HG03565 (cell line): ENCODE results near the gene TMEM237.
A peak's percentile ranks its signal among the peaks of the same experiment; 100 is the strongest.

Experiments used
- ATAC-seq: cut with Tn5 transposase; IDR thresholded peaks from one replicate; pipeline ENCODE4 v1.9.1; 2021; ENCODE audit warnings: mild to moderate bottlenecking, moderate library complexity; ENCODE audit not compliant: unreplicated experiment

Gene TMEM237

DNA sequence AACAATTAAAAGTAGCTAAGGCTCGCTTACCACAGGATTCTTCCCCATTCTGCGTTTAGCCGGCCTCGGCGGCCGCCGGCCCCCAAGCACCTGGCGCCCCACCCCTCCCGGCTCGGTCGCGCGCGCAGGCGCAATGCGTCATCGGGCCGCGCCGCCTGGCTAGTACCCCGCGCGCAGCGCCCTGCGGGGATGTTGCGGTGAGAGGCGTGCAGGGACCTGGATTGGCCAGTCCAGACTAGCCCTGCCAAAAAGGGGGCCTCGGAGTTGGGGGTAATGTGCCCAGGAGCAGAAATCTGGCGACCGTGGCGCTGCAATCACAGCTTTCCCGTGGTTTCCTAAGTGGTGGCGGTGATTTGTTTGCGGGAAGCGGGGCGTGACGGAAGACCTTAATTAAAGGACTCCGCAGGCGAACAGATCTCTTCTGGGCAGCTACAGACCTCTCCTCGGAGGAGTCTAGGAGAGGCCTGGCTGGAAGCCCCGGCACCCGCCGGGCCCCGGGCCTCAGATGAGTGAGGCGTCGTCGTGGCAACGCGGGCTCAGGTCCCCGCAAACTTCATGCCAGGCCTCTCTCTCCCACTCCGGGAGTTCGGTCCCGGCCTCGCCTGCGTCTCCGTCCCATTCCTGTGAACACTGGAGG, 606 bp downstream of the TMEM237 start:
- ATAC-seq: peak; percentile 65

DNA sequence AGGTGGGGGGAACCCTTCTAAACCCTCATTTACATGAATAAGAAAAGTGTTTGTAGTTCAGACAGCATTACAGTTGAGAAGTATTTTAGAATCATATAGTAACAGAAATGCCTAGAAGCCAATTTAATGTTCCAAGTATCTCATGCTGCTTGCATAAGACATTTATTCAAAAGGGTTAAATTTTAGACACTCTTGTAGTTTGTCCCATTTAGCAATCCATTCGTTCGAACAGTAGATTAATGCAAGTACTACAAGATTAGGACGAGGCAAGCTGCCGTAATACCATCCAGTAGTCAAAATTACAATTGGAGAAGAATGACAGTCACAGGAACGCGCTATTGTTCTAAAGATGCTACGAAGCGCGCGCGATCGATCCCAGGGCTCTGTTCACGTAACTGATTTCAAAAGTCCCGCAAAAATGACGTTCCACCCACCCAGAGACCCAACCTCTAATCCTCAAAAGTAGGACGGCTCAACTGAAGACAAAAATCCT, 1.2 kb downstream of the TMEM237 start:
- peak; percentile 11 for ATAC-seq

DNA sequence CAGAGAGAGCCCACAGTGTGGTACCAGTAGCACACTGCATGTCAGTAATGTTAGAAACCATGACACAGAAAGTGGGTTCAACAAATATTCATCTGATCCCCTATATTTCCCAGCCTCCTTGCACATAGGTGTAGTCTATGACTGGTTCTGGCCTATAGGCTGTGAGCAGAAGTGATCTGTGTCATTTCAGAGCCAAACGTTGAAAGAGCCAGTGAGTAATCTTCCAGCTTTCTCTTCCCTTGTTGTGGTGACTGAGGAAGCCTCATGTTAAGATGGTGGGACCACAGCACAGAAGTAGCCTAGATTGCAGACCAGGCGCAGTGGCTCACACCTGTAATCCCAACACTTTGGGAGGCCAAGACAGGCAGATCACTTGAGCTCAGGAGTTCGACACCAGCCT, 4.1 kb downstream of the TMEM237 start:
- no peak for ATAC-seq

DNA sequence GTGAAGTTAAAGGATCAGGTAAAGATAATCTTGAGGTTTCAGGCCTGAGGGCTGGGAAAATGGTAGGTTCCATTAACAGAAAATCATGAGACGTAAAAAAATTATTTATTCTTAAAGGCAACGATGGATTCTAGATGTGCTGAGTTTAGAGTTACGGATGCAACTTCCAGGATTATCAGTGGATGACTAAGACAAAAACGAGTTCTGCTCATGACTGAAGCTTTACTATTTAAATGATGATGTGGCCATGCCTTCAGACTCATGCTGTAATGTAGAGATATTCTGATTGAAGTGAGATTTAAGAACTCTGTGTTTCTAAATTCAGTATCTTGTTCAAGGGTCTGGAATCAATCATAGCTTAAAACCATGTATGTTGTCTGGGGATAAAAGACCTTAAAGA, 5.0 kb downstream of the TMEM237 start:
- ATAC-seq: no peak

DNA sequence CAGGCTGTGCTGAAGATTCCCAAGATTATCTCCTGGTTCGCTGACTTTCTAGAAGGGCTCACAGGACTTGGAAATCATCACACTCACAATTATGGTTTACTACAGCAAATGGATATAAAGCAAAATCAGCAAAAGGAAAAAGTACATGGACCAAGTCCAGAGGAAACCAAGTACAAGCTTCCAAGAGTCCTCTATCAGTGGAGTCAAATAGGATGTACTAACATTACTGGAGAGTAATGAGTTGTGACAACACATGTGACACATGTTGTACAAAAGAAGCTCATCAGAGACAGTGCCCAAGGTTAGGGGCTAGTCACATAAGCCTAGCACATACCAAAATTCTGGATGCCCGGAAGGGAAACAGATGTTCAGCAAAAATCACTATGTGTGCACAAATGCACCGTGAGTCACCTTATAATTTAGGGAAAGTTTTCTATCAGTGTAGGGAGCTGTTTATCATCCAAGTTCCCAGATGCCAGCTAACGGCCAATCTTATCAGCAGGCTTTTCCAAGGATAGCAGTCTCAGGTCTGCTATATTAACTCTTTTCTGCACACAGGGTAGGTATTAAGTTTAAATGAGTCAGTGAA, 9.5 kb downstream of the TMEM237 start:
- no peak for ATAC-seq

DNA sequence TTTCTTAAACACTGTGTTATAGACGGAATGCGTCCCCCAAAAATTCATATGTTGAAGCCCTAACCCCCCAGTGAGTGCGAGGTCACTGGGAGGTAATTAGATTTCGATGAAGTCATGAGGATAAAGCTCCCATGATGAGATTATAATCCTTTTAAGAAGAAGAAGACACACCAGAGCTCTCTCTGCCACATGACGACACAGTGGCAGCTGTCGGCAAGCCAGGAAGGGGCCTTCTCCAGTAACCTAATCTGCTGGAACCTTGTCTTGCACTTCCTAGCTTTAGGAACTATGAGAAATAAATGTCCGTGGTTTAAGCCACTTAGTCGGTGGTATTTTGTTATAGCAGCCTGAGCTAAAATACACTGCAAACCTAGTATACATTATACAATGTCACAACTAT, 12.3 kb downstream of the TMEM237 start:
- no peak for ATAC-seq

DNA sequence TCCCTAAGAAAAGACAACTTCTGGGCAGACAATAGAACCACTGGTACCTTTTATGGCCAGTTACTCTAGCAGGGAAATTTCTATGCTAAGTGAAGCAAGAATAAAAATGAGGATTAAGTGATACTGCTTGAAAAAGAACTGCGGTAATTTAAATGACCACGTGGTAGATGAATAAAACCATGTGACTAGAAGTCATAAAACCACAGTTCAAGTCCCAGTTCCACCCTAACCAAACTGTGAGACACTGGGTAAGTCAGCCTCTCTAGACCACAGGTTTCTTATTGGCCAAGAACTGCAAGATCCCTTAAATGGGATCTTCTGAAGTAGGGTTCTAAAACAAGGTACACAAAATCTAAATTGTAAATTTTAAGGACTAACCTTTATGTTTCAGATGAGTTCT, 12.7 kb downstream of the TMEM237 start:
- ATAC-seq: no peak

DNA sequence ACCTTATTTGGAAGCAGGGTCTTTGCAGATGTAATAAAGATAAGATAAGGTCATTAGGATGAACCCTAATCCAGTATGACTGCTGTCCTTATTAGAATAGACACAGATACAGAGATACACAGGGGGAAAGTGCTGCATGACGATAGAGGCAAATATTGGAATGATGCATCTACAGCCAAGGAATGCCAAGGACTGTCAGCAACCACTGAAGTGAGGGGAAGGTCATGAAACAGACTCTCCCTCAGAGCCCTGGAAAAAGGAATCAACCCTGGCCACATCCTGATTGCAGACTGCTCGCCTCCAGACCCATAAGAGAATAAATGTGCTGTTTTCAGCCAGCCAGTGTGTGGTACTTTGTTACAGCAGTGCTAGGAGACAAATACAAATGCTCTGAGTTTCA, 14.8 kb downstream of the TMEM237 start:
- ATAC-seq: no peak

DNA sequence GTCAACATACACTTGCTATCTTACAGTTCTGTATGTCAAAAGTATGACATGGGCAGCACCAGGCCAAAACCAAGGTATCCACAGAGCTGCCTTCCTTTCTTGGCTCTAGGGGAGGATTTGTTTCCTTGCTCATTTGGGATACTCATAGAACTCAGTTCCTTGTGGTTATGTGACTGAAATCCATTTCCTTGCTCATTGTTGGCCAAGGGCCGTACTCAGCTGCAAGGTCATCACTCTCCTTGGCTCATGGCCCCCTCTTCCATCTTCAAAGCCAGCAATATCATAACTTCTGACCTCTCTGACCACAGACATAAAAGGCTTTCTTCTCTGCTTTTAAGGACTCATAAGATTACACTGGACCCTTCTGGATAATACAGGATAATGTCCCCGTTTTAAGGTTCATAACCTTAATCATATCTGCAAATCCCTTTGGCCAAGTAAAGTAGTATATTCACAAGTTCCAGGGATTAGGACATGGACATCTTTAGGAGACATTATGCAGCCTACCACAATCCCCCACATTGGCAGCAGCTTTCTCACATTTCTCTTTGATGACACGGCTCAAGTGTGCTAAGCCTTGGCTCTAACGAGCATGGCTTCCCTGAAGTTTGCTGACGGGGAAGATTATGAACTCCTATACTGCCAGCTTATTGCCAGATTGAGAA, 20.9 kb downstream of the TMEM237 start:
- ATAC-seq: no peak

DNA sequence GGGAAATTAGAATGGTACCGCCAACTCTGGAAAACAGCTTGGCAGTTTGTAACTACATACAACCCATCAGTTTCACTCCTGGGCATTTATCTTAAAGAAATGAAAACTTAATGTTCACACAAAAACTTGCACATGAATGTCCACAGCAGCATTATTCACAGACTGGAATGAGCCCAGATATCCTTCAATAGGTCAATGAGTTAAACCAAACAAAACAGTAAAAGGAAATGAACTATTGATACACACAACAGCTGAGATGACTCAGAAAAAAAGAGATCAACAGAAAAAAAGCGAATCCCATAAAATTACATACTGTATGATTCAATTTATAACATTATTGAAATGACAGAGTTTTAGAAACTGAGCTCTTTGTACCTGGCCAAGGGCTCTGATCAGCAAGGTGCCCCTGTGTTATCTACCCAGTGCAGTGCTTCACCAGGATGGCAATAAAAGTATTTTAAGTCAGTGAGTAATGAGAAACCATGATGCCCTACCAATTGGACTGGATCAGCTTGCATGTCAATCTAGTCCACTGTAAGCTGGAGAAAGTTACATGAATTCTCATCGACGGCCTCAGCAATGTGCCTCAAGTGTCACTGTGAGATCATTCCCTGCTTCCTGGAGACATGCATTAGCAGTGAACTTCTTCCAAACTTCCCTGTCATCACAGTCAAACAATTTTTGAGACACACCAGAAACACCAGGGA, 21.9 kb downstream of the TMEM237 start:
- no peak for ATAC-seq

DNA sequence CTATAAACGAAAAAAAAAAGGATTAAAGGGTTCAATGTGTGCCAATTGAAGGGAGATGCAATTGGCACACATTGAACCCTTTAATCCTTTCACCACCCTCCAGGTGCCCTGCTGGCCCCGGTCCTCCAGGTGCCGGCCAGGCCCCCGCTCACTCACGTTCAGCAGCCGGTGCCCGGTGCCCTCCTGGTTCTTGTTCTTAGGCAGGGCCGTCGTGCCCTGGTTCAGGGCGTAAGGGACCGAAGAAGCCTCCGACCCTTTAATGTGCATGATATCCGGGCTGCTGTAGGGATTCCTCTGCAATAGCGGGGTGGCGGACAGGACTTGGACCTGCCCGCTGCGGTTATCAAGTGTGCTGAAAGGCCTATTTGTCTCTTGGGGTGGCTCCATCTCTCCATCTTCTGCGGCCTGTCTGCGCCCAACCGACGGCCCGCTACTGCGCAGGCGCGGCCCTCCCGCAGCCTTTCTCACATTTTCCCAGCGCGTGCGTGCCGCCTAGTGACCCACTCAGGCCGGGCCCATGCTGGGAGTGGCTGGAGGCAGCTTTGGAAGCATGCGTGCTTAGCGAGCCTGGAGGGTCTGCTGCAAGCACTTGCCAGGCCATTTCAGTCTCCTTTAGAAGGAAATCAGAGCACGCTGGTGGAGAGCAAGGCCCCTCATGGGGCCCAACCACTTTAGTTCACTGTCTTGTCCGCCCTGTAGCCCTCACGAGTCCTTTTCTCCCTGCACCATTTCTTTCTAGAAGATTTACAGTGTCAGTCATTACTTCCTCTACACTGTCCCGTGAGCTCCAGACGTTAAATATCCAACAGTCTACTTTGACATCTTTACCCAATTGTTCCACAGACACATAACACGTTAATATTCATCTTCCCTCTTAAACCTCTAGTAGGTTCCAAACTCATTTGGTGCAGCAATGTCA, 24.3 kb downstream of the TMEM237 start:
- ATAC-seq: no peak

DNA sequence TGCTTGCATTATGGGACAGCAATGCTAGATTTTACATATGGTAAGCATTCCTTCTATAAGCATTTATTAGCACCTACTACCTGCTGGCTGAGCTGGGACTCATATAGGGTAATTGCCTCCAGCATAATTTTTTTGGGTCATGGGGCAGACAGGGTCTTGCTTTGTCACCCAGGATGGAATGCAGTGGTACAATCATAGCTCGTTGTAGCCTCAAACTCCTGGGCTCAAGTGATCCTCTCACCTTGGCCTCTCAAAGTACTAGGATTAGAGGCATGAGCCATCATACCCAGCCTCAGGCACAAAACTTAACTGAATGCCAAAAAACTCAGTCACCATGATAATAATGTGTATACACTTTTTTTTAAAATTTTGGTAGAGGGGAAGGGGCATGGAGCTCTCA, 35.3 kb downstream of the TMEM237 start:
- ATAC-seq: no peak

DNA sequence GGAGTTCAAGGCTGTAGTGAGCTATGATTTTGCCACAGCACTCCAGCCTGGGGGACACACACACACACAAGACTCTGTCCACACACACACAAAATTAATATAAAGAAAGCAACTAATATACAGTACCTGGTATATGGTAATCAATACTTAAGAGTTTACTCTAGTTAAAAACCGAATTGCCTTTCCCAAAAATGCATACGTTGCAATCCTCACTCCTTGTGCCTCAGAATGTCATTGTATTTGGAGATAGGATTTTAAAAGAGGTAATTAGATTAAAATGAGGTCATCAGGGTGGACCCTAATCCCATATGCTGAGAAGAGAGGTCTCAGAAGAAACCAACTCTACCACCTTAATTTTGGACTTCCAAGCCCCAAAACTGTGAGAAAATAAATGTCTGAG, 35.7 kb downstream of the TMEM237 start:
- ATAC-seq: no peak

DNA sequence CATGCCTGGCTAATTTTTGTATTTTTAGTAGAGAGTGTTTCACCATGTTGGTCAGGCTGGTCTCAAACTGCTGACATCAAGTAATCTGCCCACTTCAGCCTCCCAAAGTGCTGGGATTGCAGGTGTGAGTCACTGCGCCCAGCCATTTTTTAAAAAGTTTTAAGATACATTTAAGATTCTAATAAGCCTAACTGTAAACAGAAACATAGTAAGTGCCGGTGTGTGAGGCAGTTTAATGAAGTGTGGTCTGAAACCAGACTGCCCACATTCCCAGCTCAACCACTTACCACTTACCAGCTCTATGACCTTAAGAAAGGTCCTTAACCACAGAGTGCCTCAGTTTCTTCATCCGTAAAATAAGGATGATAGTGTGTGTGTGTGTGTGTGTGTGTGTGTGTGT, 42.4 kb downstream of the TMEM237 start:
- no peak for ATAC-seq

DNA sequence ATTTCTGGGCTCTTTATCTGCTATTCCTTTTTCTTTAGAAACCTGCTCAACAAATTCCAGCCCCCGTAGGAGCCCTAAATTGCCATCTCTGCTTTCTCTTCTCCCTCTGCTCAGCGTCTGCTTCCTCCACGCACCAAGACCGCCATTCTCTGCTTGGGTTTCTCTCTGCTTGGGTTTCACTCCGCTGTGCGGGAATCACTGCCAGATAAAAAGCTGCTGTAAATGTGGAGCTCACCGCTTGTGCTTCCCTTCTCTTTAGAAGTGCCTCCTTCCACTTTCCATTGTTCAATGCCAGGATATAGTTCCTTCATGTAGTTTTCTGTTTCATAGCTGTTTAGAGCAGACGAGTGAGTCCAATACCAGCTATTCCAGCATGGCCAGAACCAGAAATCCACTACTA, 45.9 kb downstream of the TMEM237 start:
- ATAC-seq: no peak

DNA sequence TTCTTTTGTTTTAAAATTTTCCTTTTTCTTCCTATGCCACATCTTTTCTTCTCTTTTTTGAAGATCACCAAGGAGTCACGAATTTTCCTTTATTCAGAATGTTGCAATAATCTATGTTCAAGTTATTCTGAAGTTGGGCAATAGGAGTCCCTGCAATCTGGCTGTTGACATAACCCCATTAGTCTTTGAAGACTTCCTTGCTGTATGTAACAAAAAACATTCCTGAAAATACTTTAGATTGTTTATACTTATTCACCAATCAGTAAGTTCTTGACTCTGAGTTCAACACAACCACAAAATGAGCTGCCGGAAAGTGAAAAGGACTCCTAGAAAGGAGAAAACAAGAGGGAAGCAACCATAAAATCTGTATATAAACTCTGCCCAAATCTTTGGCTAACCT, 62.8 kb downstream of the TMEM237 start:
- no peak for ATAC-seq

DNA sequence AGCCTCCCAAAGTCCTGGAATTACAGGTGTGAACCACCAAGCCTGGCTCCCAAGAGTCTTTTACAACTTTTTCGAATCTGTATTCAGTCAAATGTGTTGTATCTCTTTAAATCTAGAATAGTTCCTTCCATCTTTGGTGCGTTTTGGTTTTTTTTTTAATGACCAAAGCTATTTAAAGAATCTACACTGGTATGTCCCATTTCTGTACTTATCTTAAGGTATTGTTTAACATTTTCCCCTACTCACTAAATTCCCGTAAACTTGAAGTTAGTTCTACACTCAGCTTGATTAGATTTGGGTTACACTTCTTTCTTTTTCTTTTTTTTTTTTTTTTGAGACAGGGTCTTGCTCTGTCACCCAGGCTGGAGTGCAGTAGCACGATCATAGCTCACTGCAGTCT, 63.8 kb downstream of the TMEM237 start:
- no peak for ATAC-seq

DNA sequence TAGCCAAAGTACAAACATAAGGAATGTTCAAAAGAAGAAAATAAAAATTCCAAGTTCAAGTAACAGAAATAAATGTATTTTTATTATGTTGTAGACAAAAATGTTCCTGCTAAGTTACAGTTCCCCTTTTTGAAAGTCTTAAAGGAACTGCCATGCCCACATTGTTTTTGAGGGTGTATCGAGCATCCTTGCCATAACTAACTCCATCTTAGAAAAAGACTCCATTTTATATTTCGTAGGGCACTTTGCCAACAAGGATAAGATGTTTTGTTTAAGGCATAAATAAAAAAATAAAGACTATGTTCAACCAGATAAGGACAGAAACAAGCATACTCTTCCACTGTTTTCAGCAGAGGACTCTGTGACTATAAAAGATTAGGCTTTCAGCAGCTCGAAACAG, 67.3 kb downstream of the TMEM237 start:
- ATAC-seq: no peak

DNA sequence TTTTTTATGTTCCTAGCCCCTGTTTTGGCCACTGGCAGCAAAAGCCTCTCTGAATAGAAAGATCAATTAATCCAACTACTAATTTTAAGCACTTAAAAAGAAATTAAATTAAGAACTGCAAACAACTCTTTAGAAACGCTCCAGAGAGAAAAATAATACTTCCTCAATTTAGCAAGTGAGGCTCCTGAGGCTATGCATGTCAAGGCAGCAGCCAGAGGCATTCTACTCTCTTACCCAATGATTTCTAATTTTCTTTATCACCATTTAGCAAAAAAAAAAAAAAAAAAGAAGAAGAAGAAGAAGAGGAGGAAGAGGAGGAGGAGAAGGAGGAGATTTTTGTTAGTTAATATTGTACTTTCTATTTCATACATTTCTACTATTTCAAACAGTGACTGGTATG, 68.5 kb downstream of the TMEM237 start:
- ATAC-seq: no peak

DNA sequence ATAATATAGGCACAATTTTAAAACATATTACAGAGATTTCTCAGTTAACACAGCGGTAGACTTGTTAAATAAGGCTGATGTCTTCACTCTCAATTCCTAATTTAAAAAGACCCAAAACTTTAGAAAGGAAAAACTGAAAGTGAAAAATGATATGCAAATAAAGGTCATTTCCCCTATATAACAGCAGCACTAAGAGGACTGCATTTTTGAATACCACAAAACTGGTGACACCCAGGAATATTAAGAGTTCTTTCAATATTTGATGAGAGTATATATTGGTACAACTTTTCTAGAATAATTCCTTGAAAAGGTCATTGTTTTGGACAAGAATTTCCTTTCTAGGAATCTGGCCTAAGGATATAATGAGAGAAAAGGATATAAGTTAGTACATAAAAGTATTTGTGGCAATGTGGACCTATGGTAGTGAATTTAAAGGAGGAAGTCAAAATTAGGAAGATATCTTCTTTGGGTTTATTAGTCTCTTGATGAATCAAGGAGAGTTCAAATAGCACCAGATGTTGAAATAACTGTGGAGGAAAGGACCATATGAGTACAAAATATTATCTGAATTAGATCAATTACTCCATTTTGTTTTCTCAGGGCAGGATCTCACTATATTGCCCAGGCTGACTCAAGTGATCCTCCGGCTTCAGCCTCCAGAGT, 70.3 kb downstream of the TMEM237 start:
- ATAC-seq: no peak
